ENCODE results near the gene CLIP2. TPM values are rescaled to one million over a fixed set of nuclear protein-coding genes. Genes with fewer than 3 reads are reported as not detected.

The CLIP2 gene
- total RNA-seq, 1 experiment from 2014 or later: 21.6 TPM

- Histone ChIP-seq H2BK20ac (ENCODE audit: low read depth, low read length, poor library complexity, severe bottlenecking) (no peak overlapping the region), H3K23ac (ENCODE audit: insufficient read length, low read depth, low read length) (no peak overlapping the region), H2BK5ac (ENCODE audit: insufficient read length, low read length) (no peak overlapping the region), H3K4me1 (ENCODE audit: insufficient read depth, low read length) (no peaks in the 10 kb centered on the region), H4K8ac (replicated peaks; ENCODE audit: insufficient read length, low read depth, low read length) (no peak overlapping the region), H3K79me2 (ENCODE audit: insufficient read depth, low read length) (no peaks in the 10 kb centered on the region), H2BK12ac (ENCODE audit: insufficient read length, low read depth, low read length) (no peak overlapping the region), H3K4ac (ENCODE audit: low read depth, low read length) (no peak overlapping the region), H3K9ac (ENCODE audit: extremely low read depth, insufficient read length, low read length) (no peak overlapping the region), H3K4me2 (ENCODE audit: insufficient read depth, insufficient read length, low read length) (no peak overlapping the region), H2AFZ (ENCODE audit: low read length) (no peak overlapping the region), H3K79me1 (ENCODE audit: insufficient read depth, low read depth, low read length, poor library complexity, severe bottlenecking) (no peaks in the 10 kb centered on the region), H3K14ac (ENCODE audit: insufficient read depth, low read length) (no peak overlapping the region; the same call in 1 of the 2 replicates), H3K18ac (ENCODE audit: insufficient read length, low read depth, low read length) (no peak overlapping the region), H4K91ac (ENCODE audit: insufficient read length, low read depth, low read length) (no peak overlapping the region), H4K20me1 (ENCODE audit: control insufficient read depth, insufficient read depth, insufficient read length) (no peaks in the 10 kb centered on the region), H4K5ac (ENCODE audit: insufficient read length, low read depth, low read length) (no peak overlapping the region), H3K56ac (ENCODE audit: insufficient read length, low read depth, low read length) (no peak overlapping the region), H3K23me2 (ENCODE audit: insufficient read length, low read depth, low read length, poor library complexity, severe bottlenecking) (no peaks in the 10 kb centered on the region), H2BK120ac (ENCODE audit: low read depth, low read length, poor library complexity, severe bottlenecking) (no peak overlapping the region), H3K9me3 (ENCODE audit: control insufficient read depth, low read depth, low read length) (no peaks in the 10 kb centered on the region), H3T11ph (ENCODE audit: low read length) (no peak overlapping the region), H2BK15ac (ENCODE audit: low read depth, low read length) (no peak overlapping the region), H2AK5ac (ENCODE audit: insufficient read length, low read length) (no peak overlapping the region), H3K27me3 (ENCODE audit: insufficient read depth, low read length) (no peaks in the 10 kb centered on the region), H3K27ac (ENCODE audit: insufficient read length, low read depth, low read length) (no peak overlapping the region)
- Mint-ChIP-seq H3K4me3 (no peak overlapping the region), H3K27me3 (ENCODE audit: low read depth) (no peaks in the 10 kb centered on the region), H3K9me3 (no peaks in the 10 kb centered on the region), H3K4me1 (peaks cover 7% of the 10 kb centered on the region in 2 experiments), H3K36me3 (ENCODE audit: insufficient read depth in 1 of 3, low read depth in 3 of 3) (peaks cover 2 to 18% (median 6%) of the 10 kb centered on the region in 3 experiments; a peak in 6 of 7 replicates), H3K27ac (peak overlapping the region in 1 of 3 experiments; percentile 86; a peak in 4 of 7 replicates)
- no peak for DNase-seq
- WGBS (ENCODE audit: extremely low coverage, insufficient read length, low lambda C conversion rate): no CpG with 5 or more reads among the region's 12 CpGs
- no peak for TF ChIP-seq CTCF (conservative IDR thresholded peaks at IDR 0.05)
Observed at GRCh38 chr7:74324531-74325209, 35.5 kb downstream of the CLIP2 start.

Data from H9 (cell line).